MV-4-11 (cell line): ENCODE measurements around the gene CEP43.
A peak's percentile ranks its signal among the peaks of the same experiment; 100 is the strongest.

ENCODE experiments used
- DNase-seq: peaks from one replicate; lab custom pipeline; 2025; lab: John Stamatoyannopoulos, UW

Gene CEP43

GRCh38 chr6:167013946-167014345 lies 14.7 kb downstream of the CEP43 start:
- no peak for DNase-seq

- DNase-seq, result no peak
Measured at GRCh38 chr6:167015302-167015701, 16.1 kb downstream of the CEP43 start.

GRCh38 chr6:167020206-167020605 lies 21.0 kb downstream of the CEP43 start:
- no peak for DNase-seq

GRCh38 chr6:167027308-167027707 lies 28.1 kb downstream of the CEP43 start:
- DNase-seq, result no peak

GRCh38 chr6:167027772-167028171 lies 28.6 kb downstream of the CEP43 start:
- DNase-seq, result no peak

GRCh38 chr6:167030222-167031072 lies 31.2 kb downstream of the CEP43 start:
- DNase-seq, result peak; percentile 64

DNA sequence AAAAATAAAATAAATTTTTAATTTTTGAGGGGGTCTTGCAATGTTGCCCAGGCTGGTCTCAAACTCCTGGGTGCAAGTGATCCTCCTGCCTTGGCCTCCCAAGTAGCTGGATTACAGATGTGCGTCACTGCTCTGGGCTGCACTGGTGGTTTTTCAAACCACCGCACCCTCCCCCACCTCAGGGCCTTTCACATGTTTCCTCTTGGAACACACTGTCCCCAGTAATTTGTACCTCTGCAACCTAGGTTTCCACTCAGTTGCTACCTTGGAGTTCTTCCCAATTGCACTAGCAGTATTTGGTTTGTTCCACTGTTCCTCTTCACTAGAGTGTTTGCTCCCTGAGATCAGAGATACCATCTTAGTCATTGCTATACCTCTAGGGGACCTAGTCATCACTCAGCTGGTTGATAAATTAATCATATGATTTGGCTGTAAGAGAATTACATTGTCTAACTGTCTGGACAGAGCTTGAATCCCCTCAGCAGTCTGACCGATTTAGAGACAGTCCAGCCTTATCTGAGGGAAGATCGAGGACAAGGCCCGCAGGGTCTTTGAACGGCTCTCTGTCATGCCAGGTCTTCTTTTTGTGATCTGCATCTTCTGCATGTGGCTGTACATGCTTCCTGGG lies 32.0 kb downstream of the CEP43 start:
- DNase-seq, result no peak

DNA sequence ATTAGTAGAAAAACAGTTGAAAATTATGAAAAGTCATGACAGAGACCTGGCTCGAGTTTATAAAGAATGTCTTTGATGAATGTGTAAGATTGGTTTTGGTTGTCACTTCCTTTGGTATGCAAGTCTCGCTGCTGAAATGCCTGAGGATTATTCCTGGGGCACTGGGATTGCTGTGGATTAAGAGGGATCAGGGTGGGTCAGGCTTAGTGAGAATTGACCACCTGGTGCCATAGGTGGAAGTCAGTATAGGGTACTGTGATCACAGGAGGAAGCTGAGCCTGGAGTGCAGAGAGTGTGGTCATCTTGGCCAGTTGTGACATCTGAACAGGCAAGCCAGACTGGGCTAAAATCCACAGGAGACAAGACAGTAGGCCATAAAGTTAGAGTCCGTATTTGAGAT lies 34.9 kb downstream of the CEP43 start:
- no peak for DNase-seq

DNA sequence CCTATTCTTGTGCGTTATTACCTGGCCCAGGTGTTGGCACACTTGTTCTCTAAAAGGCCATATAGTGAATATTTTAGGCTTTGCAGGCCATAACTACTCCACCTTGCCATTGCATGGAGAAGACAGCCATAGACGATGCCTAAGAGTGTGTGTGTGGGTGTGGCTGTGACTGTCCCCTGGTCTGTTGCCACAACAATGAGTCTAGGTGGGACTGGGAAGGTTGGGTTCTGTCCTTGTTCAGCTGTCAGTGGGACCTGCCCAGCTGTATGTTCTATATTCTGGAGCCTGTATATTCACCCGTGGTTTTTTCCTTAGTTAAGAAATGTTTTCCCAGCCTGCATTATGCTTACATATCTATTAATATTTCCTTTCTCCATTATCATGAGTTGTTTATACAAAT lies 38.6 kb downstream of the CEP43 start:
- DNase-seq, result no peak

GRCh38 chr6:167044696-167045095 lies 45.5 kb downstream of the CEP43 start:
- no peak for DNase-seq

DNA sequence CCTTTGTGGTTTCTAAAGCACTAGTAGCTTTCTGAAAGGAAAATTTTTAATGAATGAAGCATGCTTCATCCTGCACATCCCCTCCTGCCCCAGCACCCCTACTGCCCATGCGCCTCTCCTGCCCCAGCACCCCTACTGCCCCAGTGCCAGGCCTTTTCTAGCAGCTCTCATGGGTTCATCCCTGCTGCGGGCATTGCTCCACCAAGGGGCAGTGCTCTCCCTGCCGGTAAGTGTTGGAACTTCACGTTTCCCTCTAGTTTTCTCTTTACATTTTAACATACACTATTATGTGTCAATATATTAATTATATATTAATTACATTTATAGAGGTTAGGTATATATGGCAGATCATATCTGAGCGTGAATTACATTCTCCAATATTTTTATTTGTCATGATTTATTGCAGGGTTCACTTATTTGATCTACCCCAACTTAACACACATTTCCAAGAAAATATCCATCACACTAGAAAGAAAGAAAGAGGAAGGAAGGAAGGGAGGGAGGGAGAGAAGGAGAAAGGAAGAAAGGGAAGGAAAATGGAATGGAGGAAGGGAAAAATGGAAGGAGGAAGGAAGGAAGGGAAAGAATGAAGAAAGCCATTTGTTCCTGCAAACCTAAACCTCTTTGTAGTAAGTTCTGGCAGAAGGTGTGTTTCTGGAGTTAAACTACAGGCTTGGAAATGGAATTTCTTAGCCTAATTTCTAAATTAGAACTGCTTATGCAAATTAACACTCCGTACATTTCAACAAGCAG lies 46.8 kb downstream of the CEP43 start:
- DNase-seq, result peak; percentile 17

DNA sequence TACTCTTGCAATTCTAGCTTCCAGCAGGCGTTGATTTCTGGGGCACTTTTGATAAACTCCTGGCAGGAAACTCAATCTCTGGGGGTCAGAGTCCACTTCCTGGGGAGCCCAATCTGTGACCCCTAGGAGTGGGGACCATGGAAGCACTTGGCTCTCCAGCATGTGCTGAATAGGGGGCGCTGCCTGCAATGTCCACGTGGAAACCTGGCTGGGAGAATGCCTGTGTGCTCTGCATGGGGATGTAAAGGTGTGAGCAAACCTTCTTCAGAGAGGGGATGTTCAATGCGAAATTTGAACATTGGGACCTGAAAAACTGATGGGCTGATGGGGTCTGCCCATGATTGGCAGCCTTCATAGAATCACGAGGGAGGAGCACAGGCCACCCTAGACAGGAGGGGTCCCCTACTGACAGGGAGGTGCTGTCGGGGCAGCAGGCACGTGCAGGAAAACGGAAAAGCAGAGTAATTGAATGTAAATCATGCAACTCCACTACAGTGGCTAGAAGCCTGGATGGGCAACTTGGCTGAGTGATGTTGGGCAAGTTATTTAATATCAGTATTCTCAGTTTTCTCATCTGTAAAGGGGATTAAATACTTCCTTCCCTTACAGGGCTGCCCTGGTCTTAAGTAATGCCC lies 47.8 kb downstream of the CEP43 start:
- DNase-seq, result no peak

DNA sequence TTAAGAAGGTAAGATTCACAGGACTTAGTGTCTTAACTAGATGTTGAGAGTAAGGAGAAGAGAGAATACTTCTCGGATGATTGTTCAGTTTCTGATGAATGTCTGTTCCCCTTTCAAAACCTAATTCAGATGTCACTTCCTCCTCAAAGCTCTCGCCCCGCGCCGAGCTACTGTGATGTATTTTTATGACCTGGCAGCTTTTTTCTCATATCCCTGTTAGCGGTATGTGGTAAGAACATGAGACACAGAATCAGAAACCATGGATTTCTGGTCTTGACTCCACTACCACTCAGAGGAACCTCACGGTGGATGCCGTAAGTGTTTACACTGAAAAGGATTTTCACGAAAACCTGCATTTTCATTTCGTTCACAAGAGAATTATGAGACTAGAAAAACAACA lies 48.4 kb downstream of the CEP43 start:
- peak; percentile 98 for DNase-seq
